GM23338 (cell line): ENCODE measurements around the gene BIRC5. TPM values are rescaled to one million over a fixed set of nuclear protein-coding genes. Genes with fewer than 3 reads are reported as not detected.

Source experiments
- ATAC-seq: fragments of 200-7000 bp; cut with Tn5 transposase; 3 replicates; pipeline ENCODE4 v1.9.1; 2020
- DNase-seq: peaks from one replicate; pipeline ENCODE4 v3.0.0-alpha.2; 2015; ENCODE audit warnings: low spot score
- H2AFZ ChIP-seq: fragments of 200-600 bp; sonication (generic); 2 replicates; pipeline ENCODE4 v1.8.0; 2016; ENCODE audit warnings: antibody characterized with exemption, mild to moderate bottlenecking, moderate library complexity
- H3F3A ChIP-seq: fragments of 200-600 bp; sonication (generic); replicated peaks from 2 replicates; pipeline ENCODE4 v1.8.0; 2017; ENCODE audit warnings: antibody characterized with exemption, mixed run types, low read depth
- H3K27ac ChIP-seq: fragments of 200-600 bp; sonication (generic); 2 replicates; pipeline ENCODE4 v1.6.1; 2016; ENCODE audit warnings: low read depth
- H3K27me3 ChIP-seq: fragments of 200-600 bp; sonication (generic); 2 replicates; pipeline ENCODE4 v1.8.0; 2016; ENCODE audit warnings: mild to moderate bottlenecking, mixed run types, moderate library complexity; ENCODE audit not compliant: insufficient read depth
- H3K36me3 ChIP-seq: fragments of 200-600 bp; sonication (generic); 2 replicates; pipeline ENCODE4 v1.8.0; 2016; ENCODE audit warnings: mild to moderate bottlenecking; ENCODE audit not compliant: insufficient read depth
- H3K4me1 ChIP-seq: fragments of 200-600 bp; sonication (generic); 2 replicates; pipeline ENCODE4 v1.8.0; 2016; ENCODE audit warnings: mild to moderate bottlenecking, moderate library complexity; ENCODE audit not compliant: insufficient read depth
- H3K4me2 ChIP-seq: fragments of 200-600 bp; sonication (generic); 2 replicates; pipeline ENCODE4 v1.7.1; 2017; ENCODE audit warnings: mixed run types
- H3K4me3 ChIP-seq: fragments of 200-600 bp; sonication (generic); 2 replicates; pipeline ENCODE4 v1.6.1; 2016; ENCODE audit warnings: mixed run types
- H3K79me2 ChIP-seq: fragments of 200-600 bp; sonication (generic); replicated peaks from 2 replicates; pipeline ENCODE4 v1.8.0; 2017; ENCODE audit warnings: mild to moderate bottlenecking; ENCODE audit not compliant: insufficient read depth
- H3K9me2 ChIP-seq: fragments of 200-600 bp; sonication (generic); 2 replicates; pipeline ENCODE4 v1.8.0; 2017; ENCODE audit not compliant: insufficient read depth
- H4K20me1 ChIP-seq: fragments of 200-600 bp; sonication (generic); replicated peaks from 2 replicates; pipeline ENCODE4 v1.8.0; 2017; ENCODE audit warnings: mild to moderate bottlenecking; ENCODE audit not compliant: insufficient read depth
- H3K27ac Mint-ChIP-seq: 2 replicates; pipeline ENCODE4 v1.8.0; 2020; ENCODE audit warnings: inconsistent platforms, mild to moderate bottlenecking, moderate library complexity, mixed read lengths
- H3K27me3 Mint-ChIP-seq: 3 replicates; pipeline ENCODE4 v1.8.0; 2022; ENCODE audit warnings: low read depth, mild to moderate bottlenecking, moderate library complexity, mixed read lengths, inconsistent platforms; ENCODE audit not compliant: insufficient read depth, poor library complexity
- H3K36me3 Mint-ChIP-seq: 3 replicates; pipeline ENCODE4 v1.8.0; 2021; ENCODE audit warnings: low read depth, mild to moderate bottlenecking, inconsistent platforms, moderate library complexity, mixed read lengths
- H3K4me1 Mint-ChIP-seq: 3 replicates; pipeline ENCODE4 v1.8.0; 2020; ENCODE audit warnings: mild to moderate bottlenecking, inconsistent platforms, mixed read lengths
- H3K4me3 Mint-ChIP-seq: 3 replicates; pipeline ENCODE4 v1.8.0; 2021; ENCODE audit warnings: moderate library complexity, mild to moderate bottlenecking, inconsistent platforms, mixed read lengths
- H3K9me3 Mint-ChIP-seq: 3 replicates; pipeline ENCODE4 v1.8.0; 2020; ENCODE audit warnings: moderate library complexity, mild to moderate bottlenecking, inconsistent platforms, mixed read lengths
- CREB1 ChIP-seq: fragments of 250-450 bp; sonication (Bioruptor Pico); IDR thresholded peaks from 2 replicates; pipeline ENCODE4 v1.5.0; 2020; ENCODE audit warnings: low read depth, mild to moderate bottlenecking, moderate library complexity
- CTCF ChIP-seq, 2 experiments: fragments of 200-600 bp in 1 of 2; sonication (generic) in 1 of 2; conservative IDR thresholded peaks; 2 replicates each; pipeline versions ENCODE4 v1.5.1 to v1.6.1; 2016 to 2017; ENCODE audit warnings: antibody characterized with exemption in 2 of 2, low read depth in 2 of 2, mild to moderate bottlenecking in 2 of 2, moderate library complexity in 1 of 2
- ETS1 ChIP-seq: IDR thresholded peaks from 2 replicates; pipeline ENCODE4 v1.6.1; 2016; ENCODE audit warnings: antibody characterized with exemption
- EZH2 ChIP-seq: fragments of 200-600 bp; sonication (generic); IDR thresholded peaks from one replicate; pipeline ENCODE4 v1.8.0; 2017; ENCODE audit warnings: antibody characterized with exemption, mild to moderate bottlenecking, low read depth; ENCODE audit not compliant: unreplicated experiment
- EZH2phosphoT487 ChIP-seq: fragments of 200-600 bp; sonication (generic); IDR thresholded peaks from one replicate; pipeline ENCODE4 v1.8.1; 2018; ENCODE audit warnings: antibody characterized with exemption; ENCODE audit not compliant: unreplicated experiment
- JUNB ChIP-seq: IDR thresholded peaks from one replicate; pipeline ENCODE4 v1.6.1; 2016; ENCODE audit warnings: antibody characterized with exemption; ENCODE audit not compliant: unreplicated experiment
- NANOG ChIP-seq: IDR thresholded peaks from 2 replicates; pipeline ENCODE4 v1.6.1; 2016; ENCODE audit warnings: antibody characterized with exemption, borderline replicate concordance
- POLR2AphosphoS5 ChIP-seq: IDR thresholded peaks from 2 replicates; pipeline ENCODE4 v1.6.1; 2016; ENCODE audit warnings: antibody characterized with exemption, low read depth
- REST ChIP-seq: IDR thresholded peaks from one replicate; pipeline ENCODE4 v1.6.1; 2018; ENCODE audit warnings: antibody characterized with exemption; ENCODE audit not compliant: unreplicated experiment
- STAT1 ChIP-seq: IDR thresholded peaks from one replicate; pipeline ENCODE4 v1.6.1; 2016; ENCODE audit warnings: antibody characterized with exemption; ENCODE audit not compliant: unreplicated experiment
- ZNF114 ChIP-seq: fragments of 250-450 bp; sonication (Bioruptor Pico); IDR thresholded peaks from 2 replicates; pipeline ENCODE4 v1.5.0; 2020; ENCODE audit warnings: mild to moderate bottlenecking, moderate library complexity
- ZNF331 ChIP-seq: fragments of 250-450 bp; sonication (Bioruptor Pico); IDR thresholded peaks from 2 replicates; pipeline ENCODE4 v1.5.0; 2020; ENCODE audit warnings: low read depth, mild to moderate bottlenecking, moderate library complexity
- ZNF462 ChIP-seq: fragments of 250-450 bp; sonication (Bioruptor Pico); IDR thresholded peaks from 2 replicates; pipeline ENCODE4 v1.5.0; 2020; ENCODE audit warnings: mild to moderate bottlenecking, moderate library complexity
- polyA plus RNA-seq: library from polyadenylated mRNA; unstranded; fragments of >200 nt; fragmentation: Nextera tagmentation; extraction: Ambion mirVana; gene quantifications from 2 replicates; pipeline ENCODE4 v1.2.1, GENCODE V29; 2016
- total RNA-seq: library from RNA; depleted of rRNA; stranded (reverse); fragments of >200 nt; shearing (Covaris generic); gene quantifications from 2 replicates; pipeline ENCODE4 v1.2.3, GENCODE V29; 2014

Gene BIRC5
- total and polyA plus RNA-seq, 2 experiments from 2014 or later = 89.7 to 111 TPM

GRCh38 chr17:78223765-78224164 lies 9.7 kb downstream of the BIRC5 start:
- Histone ChIP-seq H3K4me1 (peaks cover 4% of the 10 kb centered on the region; the same call in 1 of the 2 replicates), H2AFZ (no peak overlapping the region), H3F3A (peaks cover 41% of the 10 kb centered on the region), H4K20me1 (no peaks in the 10 kb centered on the region; the same call in none of the 2 replicates), H3K27me3 (no peaks in the 10 kb centered on the region), H3K36me3 (peaks cover 24% of the 10 kb centered on the region), H3K27ac (no peak overlapping the region), H3K9me2 (no peaks in the 10 kb centered on the region), H3K4me3 (no peak overlapping the region), H3K4me2 (no peak overlapping the region), H3K79me2 (peaks cover 12% of the 10 kb centered on the region; the same call in 1 of the 2 replicates)
- H3K9me3 Mint-ChIP-seq = no peaks in the 10 kb centered on the region
- H3K36me3 Mint-ChIP-seq = peaks cover 54% of the 10 kb centered on the region
- H3K27ac Mint-ChIP-seq = no peak overlapping the region
- TF ChIP-seq ZNF331 (CRISPR knock-in tag) (no peak), NANOG (no peak), EZH2 (no peak), EZH2phosphoT487 (no peak), POLR2AphosphoS5 (no peak), JUNB (no peak), STAT1 (no peak), CTCF (conservative IDR thresholded peaks at IDR 0.05; ENCODE audit: low read depth in 2 of 2) (no peak), ETS1 (no peak), REST (no peak), CREB1 (CRISPR knock-in tag) (no peak), ZNF114 (no peak), ZNF462 (no peak)
- DNase-seq (no peak), ATAC-seq (no peak)
- no peak overlapping the region for H3K4me3 Mint-ChIP-seq
- peaks cover 16% of the 10 kb centered on the region for H3K4me1 Mint-ChIP-seq
- H3K27me3 Mint-ChIP-seq = peaks cover 8% of the 10 kb centered on the region
